NCI-H1105 treated with DMSO at 0.1 percent for 48 hours (cell line): ENCODE results near the gene MDM1.

Experiments
- DNase-seq: peaks from one replicate; lab custom pipeline; 2025; lab: John Stamatoyannopoulos, UW

The MDM1 gene

GRCh38 chr12:68321140-68321539, 11.0 kb downstream of the MDM1 start:
- DNase-seq = no peak

- DNase-seq = no peak
These were observed 12.1 kb downstream of the MDM1 start for GRCh38 chr12:68319988-68320623.

GRCh38 chr12:68317047-68317667, 15.0 kb downstream of the MDM1 start:
- peak; percentile 61 for DNase-seq

GRCh38 chr12:68310370-68310769, 21.8 kb downstream of the MDM1 start:
- no peak for DNase-seq

- DNase-seq = no peak
These were observed 25.6 kb downstream of the MDM1 start for GRCh38 chr12:68306564-68306963.

- no peak for DNase-seq
These were observed 26.9 kb downstream of the MDM1 start for GRCh38 chr12:68305278-68305677.

GRCh38 chr12:68304626-68305025, 27.5 kb downstream of the MDM1 start:
- no peak for DNase-seq

GRCh38 chr12:68303850-68304249, 28.3 kb downstream of the MDM1 start:
- DNase-seq = no peak

GRCh38 chr12:68297929-68298328, 34.2 kb downstream of the MDM1 start:
- DNase-seq = no peak

GRCh38 chr12:68294251-68294650, 37.9 kb downstream of the MDM1 start:
- peak; percentile 11 for DNase-seq

GRCh38 chr12:68293347-68293746, 38.8 kb downstream of the MDM1 start:
- no peak for DNase-seq

- no peak for DNase-seq
These were observed 39.8 kb downstream of the MDM1 start for GRCh38 chr12:68292151-68292943.

- DNase-seq = no peak
These were observed 40.6 kb downstream of the MDM1 start for GRCh38 chr12:68291396-68292036.

- no peak for DNase-seq
These were observed 42.0 kb downstream of the MDM1 start for GRCh38 chr12:68290126-68290525.

GRCh38 chr12:68287106-68287505, 45.1 kb downstream of the MDM1 start:
- no peak for DNase-seq

- no peak for DNase-seq
These were observed 45.8 kb downstream of the MDM1 start for GRCh38 chr12:68286396-68286795.

GRCh38 chr12:68285541-68285940, 46.6 kb downstream of the MDM1 start:
- no peak for DNase-seq

- no peak for DNase-seq
These were observed 50.7 kb downstream of the MDM1 start for GRCh38 chr12:68281322-68282077.

GRCh38 chr12:68280240-68280639, 51.9 kb downstream of the MDM1 start:
- no peak for DNase-seq

- peak; percentile 31 for DNase-seq
These were observed 52.7 kb downstream of the MDM1 start for GRCh38 chr12:68279227-68280054.

- DNase-seq = no peak
These were observed 55.7 kb downstream of the MDM1 start for GRCh38 chr12:68276402-68276930.
